OCI-LY7 (cell line): ENCODE measurements around the gene AKAP7.

ENCODE experiments used
- EZH2phosphoT487 ChIP-seq: fragments of 200-600 bp; sonication (generic); IDR thresholded peaks from 2 replicates; pipeline ENCODE4 v1.6.1; 2018; ENCODE audit warnings: low read depth, borderline replicate concordance, mild to moderate bottlenecking, mixed run types, antibody characterized with exemption, low read length, moderate library complexity, mixed read lengths
- TF ChIP-seq, protein P1 (sequence below): fragments of 200-600 bp; sonication (generic); conservative IDR thresholded peaks from 2 replicates; pipeline ENCODE4 v1.5.1; 2014; ENCODE audit warnings: mild to moderate bottlenecking, antibody characterized with exemption, low read length, moderate library complexity, mixed read lengths

DNA sequence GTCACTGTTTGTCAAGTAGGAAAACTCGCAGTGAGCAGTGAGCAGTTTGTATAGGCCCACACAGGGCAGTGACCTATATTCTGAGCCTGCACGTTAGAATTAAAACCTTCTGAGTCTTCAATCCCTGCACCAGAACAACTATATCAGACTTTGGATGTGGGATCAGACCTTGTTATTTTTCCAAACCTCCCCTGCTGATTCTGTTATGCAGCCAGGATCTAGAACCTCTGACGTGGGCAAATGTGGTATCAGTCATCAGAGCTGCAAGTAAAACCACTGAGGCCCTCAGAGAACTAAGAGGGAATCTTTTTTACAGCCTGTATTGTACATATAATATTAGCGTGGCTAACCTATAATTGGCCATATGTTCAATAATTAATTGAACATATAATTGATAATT lies 32.0 kb upstream of the AKAP7 start:
- TF ChIP-seq, protein P1, sequence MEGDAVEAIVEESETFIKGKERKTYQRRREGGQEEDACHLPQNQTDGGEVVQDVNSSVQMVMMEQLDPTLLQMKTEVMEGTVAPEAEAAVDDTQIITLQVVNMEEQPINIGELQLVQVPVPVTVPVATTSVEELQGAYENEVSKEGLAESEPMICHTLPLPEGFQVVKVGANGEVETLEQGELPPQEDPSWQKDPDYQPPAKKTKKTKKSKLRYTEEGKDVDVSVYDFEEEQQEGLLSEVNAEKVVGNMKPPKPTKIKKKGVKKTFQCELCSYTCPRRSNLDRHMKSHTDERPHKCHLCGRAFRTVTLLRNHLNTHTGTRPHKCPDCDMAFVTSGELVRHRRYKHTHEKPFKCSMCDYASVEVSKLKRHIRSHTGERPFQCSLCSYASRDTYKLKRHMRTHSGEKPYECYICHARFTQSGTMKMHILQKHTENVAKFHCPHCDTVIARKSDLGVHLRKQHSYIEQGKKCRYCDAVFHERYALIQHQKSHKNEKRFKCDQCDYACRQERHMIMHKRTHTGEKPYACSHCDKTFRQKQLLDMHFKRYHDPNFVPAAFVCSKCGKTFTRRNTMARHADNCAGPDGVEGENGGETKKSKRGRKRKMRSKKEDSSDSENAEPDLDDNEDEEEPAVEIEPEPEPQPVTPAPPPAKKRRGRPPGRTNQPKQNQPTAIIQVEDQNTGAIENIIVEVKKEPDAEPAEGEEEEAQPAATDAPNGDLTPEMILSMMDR, result no peak
- no peak for TF ChIP-seq EZH2phosphoT487
